ENCODE data around the gene BANF2.
"Not testable (repeated sequence)": the region's sequence is repeated elsewhere in the genome, so short reads cannot be mapped to it uniquely, and the experiment has no call there.

BANF2 gene

GRCh38 chr20:17682103-17682888 is 17.5 kb upstream of the BANF2 start, which contains the start of gene RRBP1:
TSS of gene RRBP1 (minus strand) at chr20:17682242. CDS start at chr20:17660507, 21,735 bp downstream.
- DNase-seq (ENCODE audit: low read depth in 1 of 2, low spot score in 1 of 2), result peak; percentile 89 to 95

- DNase-seq (ENCODE audit: low read depth in 1 of 2, low spot score in 1 of 2), result no peak
Observed at GRCh38 chr20:17682889-17683198, 16.9 kb upstream of the BANF2 start.

GRCh38 chr20:17683218-17684076 is 16.3 kb upstream of the BANF2 start:
- no peak for DNase-seq (ENCODE audit: low read depth in 1 of 2, low spot score in 1 of 2)

GRCh38 chr20:17684077-17684888 is 15.5 kb upstream of the BANF2 start:
- DNase-seq (ENCODE audit: low read depth in 1 of 2, low spot score in 1 of 2), result no peak

- DNase-seq (ENCODE audit: low read depth in 1 of 2, low spot score in 1 of 2), result no peak
Observed at GRCh38 chr20:17685168-17685567, 14.6 kb upstream of the BANF2 start.

- DNase-seq (ENCODE audit: low read depth in 1 of 2, low spot score in 1 of 2), result no peak
Observed at GRCh38 chr20:17687800-17688199, 12.0 kb upstream of the BANF2 start.

GRCh38 chr20:17688965-17689364 is 10.8 kb upstream of the BANF2 start:
- no peak for DNase-seq (ENCODE audit: low read depth in 1 of 2, low spot score in 1 of 2)

- no peak for DNase-seq (ENCODE audit: low read depth in 1 of 2, low spot score in 1 of 2)
Observed at GRCh38 chr20:17690144-17690543, 9.6 kb upstream of the BANF2 start.

GRCh38 chr20:17691758-17692157 is 8.0 kb upstream of the BANF2 start:
- DNase-seq (ENCODE audit: low read depth in 1 of 2, low spot score in 1 of 2), result no peak

- DNase-seq (ENCODE audit: low read depth in 1 of 2, low spot score in 1 of 2), result no peak
Observed at GRCh38 chr20:17693444-17694001, 6.2 kb upstream of the BANF2 start.

GRCh38 chr20:17694767-17695166 is 5.0 kb upstream of the BANF2 start:
- DNase-seq (ENCODE audit: low read depth in 1 of 2, low spot score in 1 of 2), result no peak

GRCh38 chr20:17696287-17696686 is 3.5 kb upstream of the BANF2 start:
- no peak for DNase-seq (ENCODE audit: low read depth in 1 of 2, low spot score in 1 of 2)

GRCh38 chr20:17697171-17697570 is 2.6 kb upstream of the BANF2 start:
- no peak for DNase-seq (ENCODE audit: low read depth in 1 of 2, low spot score in 1 of 2)

GRCh38 chr20:17698384-17698783 is 1.4 kb upstream of the BANF2 start:
- no peak for DNase-seq (ENCODE audit: low read depth in 1 of 2, low spot score in 1 of 2)

GRCh38 chr20:17700637-17701036 is 871 bp downstream of the BANF2 start:
- DNase-seq (ENCODE audit: low read depth in 1 of 2, low spot score in 1 of 2), result no peak

GRCh38 chr20:17701826-17702225 is 2.1 kb downstream of the BANF2 start:
- DNase-seq (ENCODE audit: low read depth in 1 of 2, low spot score in 1 of 2), result no peak

GRCh38 chr20:17704589-17705317 is 5.0 kb downstream of the BANF2 start:
- no peak for DNase-seq (ENCODE audit: low read depth in 1 of 2, low spot score in 1 of 2)

- DNase-seq (ENCODE audit: low read depth in 1 of 2, low spot score in 1 of 2), result no peak
Observed at GRCh38 chr20:17705916-17706315, 6.2 kb downstream of the BANF2 start.

- DNase-seq (ENCODE audit: low read depth in 1 of 2, low spot score in 1 of 2), result no peak
Observed at GRCh38 chr20:17706632-17707031, 6.9 kb downstream of the BANF2 start.

- DNase-seq (ENCODE audit: low read depth in 1 of 2, low spot score in 1 of 2), result not testable (repeated sequence)
Observed at GRCh38 chr20:17707951-17708350, 8.2 kb downstream of the BANF2 start.

Measured in activated CD4-positive, alpha-beta T cell treated with anti-CD3 and anti-CD28 coated beads, Interleukin-2, amount 50 U/mL, for 24 hours (primary cell).